Measurements from ENCODE around the gene PAPPA.

DNA sequence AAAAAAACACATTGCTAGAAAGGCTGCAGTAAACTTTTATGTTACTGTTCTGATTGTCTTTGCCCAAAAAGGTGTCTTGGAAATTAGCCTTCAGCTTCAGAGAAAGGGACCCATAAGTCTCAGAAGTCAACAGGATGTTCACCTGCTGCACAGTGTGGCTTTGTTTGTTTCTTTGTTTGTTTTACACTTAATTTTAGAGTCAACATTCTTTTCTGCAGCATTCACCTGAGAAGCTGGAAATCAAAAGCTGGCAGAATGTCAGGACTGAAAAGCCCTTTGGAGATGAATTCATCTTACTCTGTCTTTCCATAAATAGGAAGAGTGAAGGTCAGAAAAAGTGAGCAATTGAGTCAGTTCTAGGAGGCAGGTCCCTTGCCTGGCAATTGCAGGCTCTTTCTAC lies 170.0 kb downstream of the PAPPA start:
- TF ChIP-seq POLR2AphosphoS5 (IDR thresholded peaks at IDR 0.05; ENCODE audit: borderline replicate concordance, low read depth, low read length): no peak
- no peak for TF ChIP-seq EZH2 (IDR thresholded peaks at IDR 0.05)
- TF ChIP-seq FOXP2 (optimal IDR thresholded peaks at IDR 0.05; ENCODE audit: control extremely low read depth, extremely low read length, insufficient read depth): no peak
